ENCODE results near the gene OR10P1.
A peak's percentile ranks its signal among the peaks of the same experiment; 100 is the strongest.
"Not testable (repeated sequence)": the region's sequence is repeated elsewhere in the genome, so short reads cannot be mapped to it uniquely, and the experiment has no call there.

OR10P1 gene

GRCh38 chr12:55636853-55637252 is at the start of gene OR10P1:
TSS of gene OR10P1 (plus strand) at chr12:55636892. CDS start at chr12:55636892, 0 bp downstream.
- no peak for DNase-seq (ENCODE audit: low read depth)

GRCh38 chr12:55590152-55590551 is 46.5 kb upstream of the OR10P1 start:
- not testable (repeated sequence) for DNase-seq (ENCODE audit: low read depth)

GRCh38 chr12:55607821-55608594 is 28.7 kb upstream of the OR10P1 start:
- no peak for DNase-seq (ENCODE audit: low read depth)

GRCh38 chr12:55610598-55610997 is 26.1 kb upstream of the OR10P1 start:
- no peak for DNase-seq (ENCODE audit: low read depth)

GRCh38 chr12:55612646-55613045 is 24.0 kb upstream of the OR10P1 start:
- DNase-seq (ENCODE audit: low read depth): no peak

GRCh38 chr12:55614764-55615163 is 21.9 kb upstream of the OR10P1 start:
- DNase-seq (ENCODE audit: low read depth): no peak

GRCh38 chr12:55619354-55620138 is 17.1 kb upstream of the OR10P1 start:
- DNase-seq (ENCODE audit: low read depth): peak; percentile 81

GRCh38 chr12:55624056-55624455 is 12.6 kb upstream of the OR10P1 start:
- no peak for DNase-seq (ENCODE audit: low read depth)

- no peak for DNase-seq (ENCODE audit: low read depth)
Measured at GRCh38 chr12:55626154-55626553, 10.5 kb upstream of the OR10P1 start.

GRCh38 chr12:55629058-55629841 is 7.4 kb upstream of the OR10P1 start:
- DNase-seq (ENCODE audit: low read depth): no peak

- no peak for DNase-seq (ENCODE audit: low read depth)
Measured at GRCh38 chr12:55631056-55631455, 5.6 kb upstream of the OR10P1 start.

GRCh38 chr12:55631733-55632132 is 5.0 kb upstream of the OR10P1 start:
- no peak for DNase-seq (ENCODE audit: low read depth)

- DNase-seq (ENCODE audit: low read depth): no peak
Measured at GRCh38 chr12:55633151-55633550, 3.5 kb upstream of the OR10P1 start.

- DNase-seq (ENCODE audit: low read depth): no peak
Measured at GRCh38 chr12:55636116-55636655, 506 bp upstream of the OR10P1 start.

GRCh38 chr12:55637467-55637866 is 775 bp downstream of the OR10P1 start:
- no peak for DNase-seq (ENCODE audit: low read depth)

- DNase-seq (ENCODE audit: low read depth): no peak
Measured at GRCh38 chr12:55641595-55641994, 4.9 kb downstream of the OR10P1 start.

GRCh38 chr12:55642267-55642666 is 5.6 kb downstream of the OR10P1 start:
- no peak for DNase-seq (ENCODE audit: low read depth)

GRCh38 chr12:55642669-55643068 is 6.0 kb downstream of the OR10P1 start:
- no peak for DNase-seq (ENCODE audit: low read depth)

GRCh38 chr12:55644591-55644990 is 7.9 kb downstream of the OR10P1 start:
- no peak for DNase-seq (ENCODE audit: low read depth)

- DNase-seq (ENCODE audit: low read depth): no peak
Measured at GRCh38 chr12:55647027-55647426, 10.3 kb downstream of the OR10P1 start.

- not testable (repeated sequence) for DNase-seq (ENCODE audit: low read depth)
Measured at GRCh38 chr12:55650620-55651298, 14.1 kb downstream of the OR10P1 start.

- DNase-seq (ENCODE audit: low read depth): no peak
Measured at GRCh38 chr12:55651299-55651683, 14.6 kb downstream of the OR10P1 start.
